Retinal pigment epithelial cell (primary cell): ENCODE results near the gene SMG9.

Experiments used
- DNase-seq: peaks from one replicate; pipeline ENCODE4 v3.0.0-alpha.2; 2010; ENCODE audit warnings: low read depth
- H3K4me3 ChIP-seq: 2 replicates; pipeline ENCODE4 v1.5.1; 2011; ENCODE audit warnings: mild to moderate bottlenecking, low read length, control low read depth, moderate library complexity
- TF ChIP-seq, protein P1 (sequence below): conservative IDR thresholded peaks from 2 replicates; pipeline ENCODE4 v1.5.1; 2011; ENCODE audit warnings: low read depth, low read length, control low read depth, inconsistent platforms

Gene SMG9

DNA sequence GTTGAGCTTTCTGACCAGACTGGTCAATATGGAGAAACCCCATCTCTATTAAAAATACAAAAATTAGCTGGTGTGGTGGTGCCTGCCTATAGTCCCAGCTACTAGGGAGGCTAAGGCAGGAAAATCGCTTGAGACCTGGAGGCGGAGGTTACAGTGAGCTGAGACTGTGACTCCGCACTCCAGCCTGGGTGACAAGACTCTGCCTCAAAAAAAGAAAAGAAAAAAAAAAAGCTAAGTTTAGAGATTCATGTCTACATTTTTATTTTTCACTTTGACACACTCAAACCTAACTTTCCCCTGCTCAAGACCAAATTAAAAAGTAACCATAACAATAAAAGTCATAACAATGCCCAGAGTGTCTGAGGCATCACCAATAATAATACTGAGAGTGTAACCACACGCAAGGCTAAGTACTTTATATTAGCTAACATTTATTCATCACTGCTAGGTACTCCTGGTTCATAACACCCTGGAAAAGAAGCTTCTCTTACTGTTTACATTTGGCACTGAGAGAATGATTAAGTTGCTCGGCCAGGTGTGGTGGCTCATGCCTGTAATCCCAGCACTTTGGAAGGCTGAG is 33.2 kb downstream of the SMG9 start:
- DNase-seq: no peak
- no peak overlapping the region for H3K4me3 ChIP-seq
- TF ChIP-seq, protein P1, sequence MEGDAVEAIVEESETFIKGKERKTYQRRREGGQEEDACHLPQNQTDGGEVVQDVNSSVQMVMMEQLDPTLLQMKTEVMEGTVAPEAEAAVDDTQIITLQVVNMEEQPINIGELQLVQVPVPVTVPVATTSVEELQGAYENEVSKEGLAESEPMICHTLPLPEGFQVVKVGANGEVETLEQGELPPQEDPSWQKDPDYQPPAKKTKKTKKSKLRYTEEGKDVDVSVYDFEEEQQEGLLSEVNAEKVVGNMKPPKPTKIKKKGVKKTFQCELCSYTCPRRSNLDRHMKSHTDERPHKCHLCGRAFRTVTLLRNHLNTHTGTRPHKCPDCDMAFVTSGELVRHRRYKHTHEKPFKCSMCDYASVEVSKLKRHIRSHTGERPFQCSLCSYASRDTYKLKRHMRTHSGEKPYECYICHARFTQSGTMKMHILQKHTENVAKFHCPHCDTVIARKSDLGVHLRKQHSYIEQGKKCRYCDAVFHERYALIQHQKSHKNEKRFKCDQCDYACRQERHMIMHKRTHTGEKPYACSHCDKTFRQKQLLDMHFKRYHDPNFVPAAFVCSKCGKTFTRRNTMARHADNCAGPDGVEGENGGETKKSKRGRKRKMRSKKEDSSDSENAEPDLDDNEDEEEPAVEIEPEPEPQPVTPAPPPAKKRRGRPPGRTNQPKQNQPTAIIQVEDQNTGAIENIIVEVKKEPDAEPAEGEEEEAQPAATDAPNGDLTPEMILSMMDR: no peak

DNA sequence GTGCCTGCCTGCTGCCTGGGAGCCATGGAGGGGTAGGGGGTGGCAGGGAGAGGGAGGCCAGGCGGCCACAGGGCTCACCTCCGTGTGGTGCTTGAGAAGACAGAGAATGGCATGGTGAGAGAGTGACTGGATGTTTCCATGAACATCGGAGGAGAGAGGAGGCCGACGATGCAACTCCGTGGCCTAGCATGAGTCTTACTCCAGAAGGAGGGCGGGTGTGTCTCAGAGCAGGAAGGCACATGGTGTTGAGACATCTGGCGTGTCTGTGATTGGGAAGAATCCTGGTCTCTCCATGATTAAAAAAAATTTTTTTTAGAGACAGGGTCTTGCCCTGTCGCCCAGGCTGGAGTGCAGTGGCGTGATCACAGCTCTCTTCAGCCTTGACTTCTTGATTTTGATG is 33.8 kb downstream of the SMG9 start:
- no peak for DNase-seq
- TF ChIP-seq, protein P1: no peak
- H3K4me3 ChIP-seq: no peak overlapping the region

DNA sequence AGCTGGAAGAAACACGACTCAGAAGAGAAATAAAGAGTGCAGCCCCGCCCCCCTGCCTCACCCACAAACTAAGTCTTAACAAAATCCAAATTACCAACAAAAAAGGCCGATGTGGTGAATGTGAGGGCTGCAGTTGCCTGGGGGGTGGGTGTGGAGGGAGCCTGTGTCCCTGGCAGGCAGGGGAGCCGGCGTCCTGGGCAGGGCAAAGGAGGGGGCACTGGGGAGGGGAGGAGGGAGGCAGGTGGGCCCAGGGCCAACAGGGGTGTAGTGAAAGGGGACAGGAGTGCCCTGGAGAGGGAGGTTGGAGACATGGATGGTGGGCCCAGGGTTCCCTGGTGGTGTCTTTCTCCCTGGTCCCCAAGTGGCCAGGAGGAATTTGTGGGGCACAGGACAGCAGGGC is 34.8 kb downstream of the SMG9 start:
- TF ChIP-seq, protein P1: no peak
- DNase-seq: no peak
- no peak overlapping the region for H3K4me3 ChIP-seq

DNA sequence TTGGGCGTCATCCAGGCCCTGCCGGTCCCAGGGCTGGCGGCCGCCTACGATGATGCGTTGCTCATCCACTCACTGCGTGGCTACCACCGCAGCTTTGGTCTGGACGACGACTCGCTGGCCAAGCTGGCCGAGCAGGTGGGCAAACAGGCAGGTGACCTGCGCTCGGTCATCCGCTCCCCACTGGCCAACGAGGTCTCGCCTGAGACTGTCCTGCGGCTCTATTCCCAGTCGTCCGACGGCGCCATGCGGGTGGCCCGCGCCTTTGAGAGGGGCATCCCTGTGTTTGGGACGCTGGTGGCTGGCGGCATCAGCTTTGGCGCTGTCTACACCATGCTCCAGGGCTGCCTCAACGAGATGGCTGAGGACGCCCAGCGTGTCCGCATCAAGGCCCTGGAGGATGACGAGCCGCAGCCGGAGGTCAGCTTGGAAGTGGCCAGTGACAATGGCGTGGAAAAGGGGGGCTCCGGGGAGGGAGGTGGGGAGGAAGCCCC is 35.3 kb downstream of the SMG9 start:
- TF ChIP-seq, protein P1: no peak
- H3K4me3 ChIP-seq: no peak overlapping the region
- DNase-seq: no peak

DNA sequence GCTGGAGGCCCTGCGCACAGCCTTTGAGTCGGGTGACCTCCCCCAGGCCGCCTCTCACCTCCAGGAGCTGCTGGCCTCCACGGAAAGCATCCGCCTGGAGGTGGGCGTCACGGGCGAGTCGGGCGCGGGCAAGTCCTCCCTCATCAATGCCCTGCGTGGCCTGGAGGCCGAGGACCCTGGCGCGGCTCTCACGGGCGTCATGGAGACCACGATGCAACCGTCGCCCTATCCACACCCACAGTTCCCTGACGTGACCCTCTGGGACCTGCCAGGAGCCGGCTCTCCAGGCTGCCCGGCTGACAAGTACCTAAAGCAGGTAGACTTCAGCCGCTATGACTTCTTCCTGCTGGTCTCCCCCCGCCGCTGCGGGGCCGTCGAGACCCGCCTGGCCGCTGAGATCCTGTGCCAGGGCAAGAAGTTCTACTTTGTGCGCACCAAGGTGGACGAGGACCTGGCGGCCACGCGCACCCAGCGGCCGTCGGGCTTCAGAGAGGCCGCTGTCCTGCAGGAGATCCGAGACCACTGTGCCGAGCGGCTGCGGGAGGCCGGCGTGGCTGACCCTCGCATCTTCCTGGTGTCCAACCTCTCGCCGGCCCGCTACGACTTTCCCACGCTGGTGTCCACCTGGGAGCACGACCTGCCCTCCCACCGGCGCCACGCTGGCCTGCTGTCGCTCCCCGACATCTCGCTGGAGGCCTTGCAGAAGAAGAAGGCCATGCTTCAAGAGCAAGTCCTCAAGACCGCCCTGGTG is 36.0 kb downstream of the SMG9 start:
- no peak for DNase-seq
- H3K4me3 ChIP-seq: no peak overlapping the region
- TF ChIP-seq, protein P1: no peak

DNA sequence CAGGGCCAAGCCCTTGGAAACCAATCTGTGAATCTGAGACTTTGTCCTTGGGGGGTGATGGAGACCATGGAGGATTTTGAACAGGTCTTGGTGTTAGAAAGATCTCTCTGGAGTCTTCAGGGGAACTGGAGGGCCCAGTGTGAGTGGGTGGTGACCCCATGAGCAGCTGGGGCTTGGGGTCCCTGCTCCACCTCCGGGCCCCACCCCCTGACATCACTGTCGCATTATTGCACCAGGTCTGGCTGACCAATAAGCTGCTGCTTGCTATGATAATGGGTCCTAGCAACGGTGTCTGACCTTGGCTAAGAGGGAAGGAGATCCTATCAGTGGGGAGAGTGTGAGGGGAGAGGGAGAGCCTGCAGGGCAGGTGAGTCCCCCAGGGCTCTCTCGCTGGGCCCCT is 39.0 kb downstream of the SMG9 start, which contains the start of gene IRGC:
Gene IRGC (plus strand): TSS at position 301 of the 400 bp plus-strand sequence. CDS start 2,483 bp downstream, outside the sequence.
- DNase-seq: no peak
- TF ChIP-seq, protein P1: no peak
- no peak within 1 kb of the TSS for H3K4me3 ChIP-seq

DNA sequence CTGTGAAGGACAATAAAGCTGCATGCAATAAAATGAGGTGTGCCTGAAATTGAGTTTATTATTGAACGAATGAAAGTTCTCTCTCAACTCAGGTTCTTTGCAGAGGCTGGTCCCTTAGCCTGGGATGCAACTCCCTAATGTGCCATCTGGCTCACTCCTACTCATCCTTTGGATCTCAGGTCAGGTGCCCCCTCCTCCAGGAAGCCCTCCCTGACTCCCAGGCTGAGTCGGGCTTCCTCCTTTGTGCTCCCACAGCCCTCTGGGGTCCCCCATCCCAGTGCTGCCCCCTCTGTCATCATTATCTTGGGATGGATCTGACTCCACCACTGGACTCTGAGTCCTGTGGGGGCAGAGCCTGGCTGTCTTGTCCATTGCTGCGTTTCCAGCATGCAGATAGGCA is 41.6 kb downstream of the SMG9 start:
- DNase-seq: no peak
- H3K4me3 ChIP-seq: no peak overlapping the region
- TF ChIP-seq, protein P1: no peak
